Peyer's patch (tissue), 4 donors: ENCODE results near the gene FAM177B. TPM values are rescaled to one million over a fixed set of nuclear protein-coding genes. Genes with fewer than 3 reads are reported as not detected.
A peak's percentile ranks its signal among the peaks of the same experiment; 100 is the strongest.

Source experiments
- DNase-seq, 3 donors: peaks; one replicate each; pipeline ENCODE4 v3.0.0-alpha.2; 2017 to 2019
- H3K27ac ChIP-seq, 4 donors: fragments of 200-600 bp; sonication (generic); one replicate each; pipeline ENCODE4 v1.5.1; 2016 to 2019
- H3K27me3 ChIP-seq, 2 donors: fragments of 200-600 bp; sonication (generic); one replicate each; pipeline ENCODE4 v1.5.1; 2019
- H3K36me3 ChIP-seq, 3 donors: fragments of 200-600 bp; sonication (generic); one replicate each; pipeline ENCODE4 v1.5.1; 2016 to 2019
- H3K4me1 ChIP-seq, 4 donors: fragments of 200-600 bp; sonication (generic); one replicate each; pipeline ENCODE4 v1.5.1; 2016 to 2019
- H3K4me3 ChIP-seq, 4 donors: fragments of 200-600 bp; sonication (generic); 1 replicate in 3 of 4; 2 replicates in 1 of 4; pipeline ENCODE4 v1.5.1; 2016 to 2019; ENCODE audit warnings: mild to moderate bottlenecking in 1 of 4
- H3K9me3 ChIP-seq, 4 donors: fragments of 200-600 bp; sonication (generic); one replicate each; pipeline ENCODE4 v1.5.1; 2016 to 2019; ENCODE audit warnings: mild to moderate bottlenecking in 1 of 4
- CTCF ChIP-seq, 6 experiments: fragments of 450-650 bp in 4 of 6; fragments of 200-600 bp in 2 of 6; sonication (generic) in 1 of 6; IDR thresholded peaks; one replicate each; pipeline ENCODE4 v1.5.1; 2017 to 2019; ENCODE audit warnings: antibody characterized with exemption in 6 of 6, mild to moderate bottlenecking in 3 of 6, moderate library complexity in 1 of 6
- POLR2A ChIP-seq, 2 donors: fragments of 450-650 bp; IDR thresholded peaks; one replicate each; pipeline ENCODE4 v1.5.1; 2017; ENCODE audit warnings: antibody characterized with exemption in 2 of 2, mild to moderate bottlenecking in 2 of 2, moderate library complexity in 2 of 2
- total RNA-seq, 4 donors: library from RNA; depleted of rRNA; stranded (reverse); fragments of >200 nt; gene quantifications; one replicate each; pipeline ENCODE4 v1.1.0, GENCODE V29; 2016

The FAM177B gene
- total RNA-seq, 4 donors from 2014 or later, result 14.9 to 40.4 (median 19.6) TPM

- no peaks in the 10 kb centered on the region for H3K4me1 ChIP-seq
- no peaks in the 10 kb centered on the region for H3K9me3 ChIP-seq
- TF ChIP-seq POLR2A (IDR thresholded peaks at IDR 0.05) (no peak), CTCF (IDR thresholded peaks at IDR 0.05) (no peak)
- no peaks in the 10 kb centered on the region for H3K27me3 ChIP-seq
- H3K27ac ChIP-seq, result peak overlapping the region in 1 of 4 donors; percentile 20
- no peak for DNase-seq
- H3K4me3 ChIP-seq, result no peak overlapping the region
- H3K36me3 ChIP-seq, result no peaks in the 10 kb centered on the region
Observed at GRCh38 chr1:222788402-222789156, 51.6 kb downstream of the FAM177B start.

GRCh38 chr1:222790115-222790514 lies 53.1 kb downstream of the FAM177B start:
- H3K36me3 ChIP-seq, result no peaks in the 10 kb centered on the region
- no peaks in the 10 kb centered on the region for H3K9me3 ChIP-seq
- H3K4me3 ChIP-seq, result no peak overlapping the region
- peaks cover 0 to 4% (median 0%) of the 10 kb centered on the region in 4 donors for H3K4me1 ChIP-seq
- DNase-seq, result no peak
- no peaks in the 10 kb centered on the region for H3K27me3 ChIP-seq
- H3K27ac ChIP-seq, result no peak overlapping the region
- no peak for TF ChIP-seq CTCF (IDR thresholded peaks at IDR 0.05)
- no peak for TF ChIP-seq POLR2A (IDR thresholded peaks at IDR 0.05)

GRCh38 chr1:222790520-222790919 lies 53.5 kb downstream of the FAM177B start:
- Histone ChIP-seq H3K9me3 (no peaks in the 10 kb centered on the region), H3K4me1 (peaks cover 0 to 4% (median 0%) of the 10 kb centered on the region in 4 donors), H3K27me3 (no peaks in the 10 kb centered on the region), H3K27ac (no peak overlapping the region), H3K36me3 (no peaks in the 10 kb centered on the region), H3K4me3 (no peak overlapping the region)
- TF ChIP-seq POLR2A (IDR thresholded peaks at IDR 0.05) (no peak), CTCF (IDR thresholded peaks at IDR 0.05) (no peak)
- DNase-seq, result no peak

- DNase-seq, result no peak
- no peaks in the 10 kb centered on the region for H3K9me3 ChIP-seq
- peaks cover 0 to 4% (median 0%) of the 10 kb centered on the region in 4 donors for H3K4me1 ChIP-seq
- no peak overlapping the region for H3K4me3 ChIP-seq
- H3K27ac ChIP-seq, result no peak overlapping the region
- TF ChIP-seq POLR2A (IDR thresholded peaks at IDR 0.05), result no peak
- no peak for TF ChIP-seq CTCF (IDR thresholded peaks at IDR 0.05)
- no peaks in the 10 kb centered on the region for H3K36me3 ChIP-seq
- no peaks in the 10 kb centered on the region for H3K27me3 ChIP-seq
Observed at GRCh38 chr1:222791006-222791710, 54.2 kb downstream of the FAM177B start.

- H3K27ac ChIP-seq, result no peak overlapping the region
- no peak for DNase-seq
- no peaks in the 10 kb centered on the region for H3K36me3 ChIP-seq
- TF ChIP-seq CTCF (IDR thresholded peaks at IDR 0.05) (peak; percentile 16 to 79 (median 59)), POLR2A (IDR thresholded peaks at IDR 0.05) (no peak)
- no peaks in the 10 kb centered on the region for H3K9me3 ChIP-seq
- H3K4me1 ChIP-seq, result peaks cover 0 to 4% (median 0%) of the 10 kb centered on the region in 4 donors
- no peak overlapping the region for H3K4me3 ChIP-seq
- H3K27me3 ChIP-seq, result no peaks in the 10 kb centered on the region
Observed at GRCh38 chr1:222792744-222793143, 55.7 kb downstream of the FAM177B start.
